ENCODE results near the gene CCDC181.
"Not testable (repeated sequence)": the region's sequence is repeated elsewhere in the genome, so short reads cannot be mapped to it uniquely, and the experiment has no call there.

Gene CCDC181

DNA sequence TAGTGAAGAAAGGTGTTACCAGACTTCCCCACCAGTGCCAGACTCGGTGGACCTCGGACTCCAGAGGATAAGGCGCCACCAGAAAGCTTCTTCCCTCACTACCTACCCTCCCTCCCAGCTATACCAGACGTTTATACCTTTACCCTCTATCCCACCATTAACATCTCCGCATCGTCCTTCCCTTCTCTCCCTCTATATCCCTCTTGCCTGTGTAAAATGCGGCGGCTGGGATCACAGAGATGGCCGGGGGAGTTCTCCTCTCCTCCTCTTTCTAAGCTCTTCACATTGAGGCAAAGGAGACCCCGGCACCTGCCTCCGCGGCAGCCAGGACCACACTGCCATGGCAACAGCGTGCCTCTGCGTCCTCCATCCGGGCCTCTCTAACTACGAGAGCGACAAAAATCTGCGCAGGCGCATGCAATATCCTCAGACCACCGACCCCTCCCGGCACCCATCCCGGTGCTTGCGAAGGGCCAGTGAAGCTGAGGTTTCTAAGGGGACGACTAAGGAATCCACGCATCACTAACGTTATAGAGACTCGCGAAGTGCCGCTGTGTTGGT, at the start of gene CCDC181:
TSS of gene CCDC181 (minus strand) at position 394 of the 561 bp plus-strand sequence. CDS start 2,547 bp downstream, outside the sequence.
- peak; percentile 16 to 23 for DNase-seq (ENCODE audit: low read depth in 2 of 2, low spot score in 1 of 2)

DNA sequence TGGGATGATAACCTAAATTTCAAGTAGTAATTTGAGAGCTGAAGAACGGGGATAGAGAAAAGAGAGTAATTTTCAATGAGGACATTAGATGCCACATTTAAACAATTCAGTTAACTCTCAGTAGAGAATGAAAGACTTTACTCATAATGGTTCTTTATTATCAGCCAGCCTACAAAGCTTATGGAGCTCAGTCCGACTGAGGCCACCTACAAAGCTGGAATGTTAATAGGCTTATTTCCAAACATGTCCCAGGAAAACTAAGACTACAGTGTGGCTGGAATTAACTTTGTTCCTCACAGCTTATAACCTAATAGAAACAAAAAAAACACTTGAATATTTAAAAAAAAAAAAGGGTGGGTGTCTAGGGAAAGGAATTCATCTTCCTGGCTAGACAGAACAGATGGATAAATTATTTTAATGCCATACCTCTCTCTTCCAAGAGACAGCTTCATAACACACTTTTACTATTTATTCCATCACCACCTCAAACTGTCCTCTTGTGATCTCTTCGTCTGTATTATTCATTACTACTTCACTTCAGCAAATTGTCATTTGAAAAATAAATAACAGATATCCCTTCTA, 48.6 kb upstream of the CCDC181 start:
- DNase-seq (ENCODE audit: low read depth in 2 of 2, low spot score in 1 of 2) = no peak

DNA sequence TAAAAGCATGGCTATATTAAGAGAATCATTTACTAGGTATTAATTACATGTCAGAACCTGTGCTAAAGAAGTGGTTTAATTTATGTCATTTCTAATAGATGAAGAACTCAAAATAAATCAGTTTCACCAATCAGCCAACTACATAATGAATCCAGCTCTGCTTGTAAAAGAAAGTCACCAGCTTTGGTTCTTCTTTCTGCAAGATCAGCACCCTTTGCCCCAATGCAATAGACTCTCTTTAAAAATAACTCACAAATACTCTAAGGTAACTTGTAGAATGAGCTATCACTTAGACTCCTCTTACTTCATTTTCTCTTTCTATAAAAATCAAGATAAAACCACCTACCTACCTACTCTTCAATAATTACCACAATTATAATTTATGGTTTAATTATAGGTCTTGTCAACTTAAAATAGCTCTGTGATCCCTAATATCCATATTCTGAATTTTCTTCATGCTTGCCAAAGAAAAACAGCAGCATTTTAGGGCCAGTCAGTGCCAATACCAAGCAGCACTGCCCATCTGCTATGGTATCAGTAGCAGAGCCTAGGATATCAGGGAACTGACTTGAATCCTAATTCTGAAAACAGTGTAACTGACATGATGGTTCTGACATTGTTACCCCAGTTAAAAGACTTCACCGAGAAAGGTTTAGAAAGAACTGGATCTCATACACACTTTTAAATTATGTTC, 47.2 kb upstream of the CCDC181 start:
- no peak for DNase-seq (ENCODE audit: low read depth in 2 of 2, low spot score in 1 of 2)

DNA sequence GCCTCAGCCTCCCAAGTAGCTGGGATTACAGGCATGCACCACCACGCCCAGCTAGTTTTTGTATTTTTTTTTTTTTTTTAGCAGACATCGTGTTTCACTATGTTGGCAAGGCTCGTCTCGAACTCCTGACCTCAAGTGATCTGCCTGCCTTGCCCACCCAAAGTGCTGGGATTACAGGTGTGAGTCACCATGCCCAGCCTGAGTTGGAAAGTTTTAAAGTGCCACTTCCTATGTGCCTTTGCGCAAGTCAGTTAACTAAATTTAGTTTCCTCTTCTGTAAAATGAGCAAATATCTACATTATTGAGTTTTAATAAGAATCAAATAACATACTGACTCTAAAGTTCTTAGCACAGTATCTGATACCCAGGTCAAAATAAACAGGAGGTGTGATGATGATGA, 46.1 kb upstream of the CCDC181 start:
- DNase-seq (ENCODE audit: low read depth in 2 of 2, low spot score in 1 of 2) = no peak

DNA sequence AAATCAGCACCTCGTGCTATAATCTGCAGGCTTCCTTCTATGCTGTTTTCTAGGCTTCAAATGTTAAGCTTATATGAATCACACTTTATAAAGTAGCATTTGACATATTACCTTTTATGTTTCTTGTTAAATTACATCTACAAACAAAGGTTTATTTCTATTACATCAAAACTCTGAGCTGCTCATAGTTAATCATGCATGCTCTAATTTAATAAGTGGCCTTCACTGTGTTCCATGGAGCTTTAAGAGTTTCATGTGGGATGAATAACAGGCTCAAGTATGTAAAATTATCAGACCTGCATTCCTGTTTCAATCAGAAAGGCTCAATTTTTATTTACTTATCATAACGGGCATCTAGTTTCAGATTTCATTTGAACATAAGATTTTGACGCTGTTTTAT, 45.5 kb upstream of the CCDC181 start:
- DNase-seq (ENCODE audit: low read depth in 2 of 2, low spot score in 1 of 2) = no peak

DNA sequence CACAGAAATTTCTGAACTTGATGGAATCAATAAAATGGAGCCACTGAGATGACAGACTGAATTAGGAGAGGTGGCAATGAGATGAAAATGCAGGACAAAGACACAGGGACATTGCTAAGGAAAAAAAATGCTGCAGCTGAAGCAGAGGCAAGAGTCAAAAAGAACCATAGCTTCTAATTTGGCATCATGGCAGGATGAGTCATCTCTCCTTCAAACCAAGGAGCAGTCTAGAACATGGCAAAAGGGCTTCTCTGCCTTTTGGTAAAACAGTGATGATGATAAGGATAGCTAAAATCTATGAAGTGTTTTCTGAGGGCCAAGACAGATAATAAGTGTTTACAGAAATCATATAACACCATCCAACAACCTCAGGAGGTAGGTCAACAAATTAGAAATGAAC, 41.7 kb upstream of the CCDC181 start:
- no peak for DNase-seq (ENCODE audit: low read depth in 2 of 2, low spot score in 1 of 2)

DNA sequence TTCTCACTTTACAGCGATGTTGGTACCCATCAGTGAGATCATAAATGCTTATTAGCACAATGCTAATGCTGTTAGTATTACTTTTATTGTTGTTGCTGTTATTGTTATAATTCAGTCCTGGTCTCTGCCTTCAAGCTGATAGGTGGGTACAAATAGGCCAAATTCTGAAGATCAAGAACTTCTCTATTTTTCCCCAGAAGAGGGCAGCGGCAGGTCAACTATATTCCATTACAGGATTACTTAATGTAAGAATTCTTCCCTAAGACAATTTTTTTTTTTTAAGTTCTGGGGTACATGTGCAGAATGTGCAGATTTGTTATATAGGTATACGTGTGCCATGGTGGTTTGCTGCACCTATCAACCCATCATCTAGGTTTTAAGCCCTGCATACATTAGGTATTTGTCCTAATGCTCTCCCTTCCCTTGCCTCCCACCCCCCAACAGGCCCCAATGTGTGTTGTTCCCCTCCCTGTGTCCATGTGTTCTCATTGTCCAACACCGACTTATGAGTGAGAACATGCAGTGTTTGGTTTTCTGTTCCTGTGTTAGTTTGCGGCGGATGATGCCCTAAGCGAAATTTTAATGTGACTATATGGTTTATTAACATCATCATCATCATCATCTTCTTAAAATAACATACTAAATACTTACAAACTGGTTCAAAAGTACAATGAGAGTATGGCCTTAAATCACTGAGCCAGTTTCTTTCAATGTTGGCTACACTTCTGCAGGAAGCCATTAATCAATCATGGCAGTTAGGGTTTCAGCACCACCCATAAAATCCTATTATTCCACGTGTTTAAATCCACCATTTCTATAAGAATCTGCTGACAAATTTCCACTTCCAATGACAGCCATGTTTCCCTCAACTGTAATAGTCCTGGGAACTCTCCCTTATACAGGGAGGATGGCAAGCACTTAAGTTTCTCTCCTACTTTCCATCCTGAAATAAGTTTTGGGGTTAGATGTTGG, 39.3 kb upstream of the CCDC181 start:
- no peak for DNase-seq (ENCODE audit: low read depth in 2 of 2, low spot score in 1 of 2)

DNA sequence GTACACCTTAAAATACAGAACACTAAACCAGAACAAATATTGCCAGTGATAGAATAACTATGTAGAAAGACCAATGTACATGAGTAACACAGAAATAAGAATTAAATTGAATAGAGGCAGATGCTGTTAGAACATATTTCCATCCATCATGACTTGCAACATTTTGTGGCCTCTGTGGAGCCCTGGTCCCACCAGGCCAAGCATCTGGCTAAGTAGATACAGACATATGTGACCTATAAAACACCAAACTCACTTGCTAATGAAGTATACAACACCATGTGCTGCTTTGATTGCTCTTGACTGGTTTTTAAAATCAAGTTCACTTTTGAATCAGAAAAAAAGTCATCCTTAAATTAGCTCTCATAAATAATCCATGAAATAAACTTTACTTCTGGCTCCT, 38.0 kb upstream of the CCDC181 start:
- no peak for DNase-seq (ENCODE audit: low read depth in 2 of 2, low spot score in 1 of 2)

DNA sequence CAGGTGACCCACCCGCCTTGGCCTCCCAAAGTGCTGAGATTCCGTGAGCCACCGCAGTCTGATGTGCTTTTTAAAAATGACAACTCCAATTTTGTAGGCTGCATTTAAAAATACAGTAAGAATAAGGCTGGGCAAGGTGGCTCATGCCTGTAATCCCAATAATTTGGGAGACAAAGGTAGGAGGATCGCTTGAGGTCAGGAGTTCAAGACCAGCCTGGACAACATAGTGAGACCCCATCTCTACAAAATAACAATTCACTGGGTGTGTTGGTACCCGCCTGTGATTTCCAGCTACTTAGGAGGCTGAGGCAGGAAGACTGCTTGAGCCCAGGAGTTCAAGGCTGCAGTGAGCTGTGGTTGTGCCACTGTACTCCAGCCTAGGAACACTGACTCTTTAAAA, 35.1 kb upstream of the CCDC181 start:
- DNase-seq (ENCODE audit: low read depth in 2 of 2, low spot score in 1 of 2) = no peak

DNA sequence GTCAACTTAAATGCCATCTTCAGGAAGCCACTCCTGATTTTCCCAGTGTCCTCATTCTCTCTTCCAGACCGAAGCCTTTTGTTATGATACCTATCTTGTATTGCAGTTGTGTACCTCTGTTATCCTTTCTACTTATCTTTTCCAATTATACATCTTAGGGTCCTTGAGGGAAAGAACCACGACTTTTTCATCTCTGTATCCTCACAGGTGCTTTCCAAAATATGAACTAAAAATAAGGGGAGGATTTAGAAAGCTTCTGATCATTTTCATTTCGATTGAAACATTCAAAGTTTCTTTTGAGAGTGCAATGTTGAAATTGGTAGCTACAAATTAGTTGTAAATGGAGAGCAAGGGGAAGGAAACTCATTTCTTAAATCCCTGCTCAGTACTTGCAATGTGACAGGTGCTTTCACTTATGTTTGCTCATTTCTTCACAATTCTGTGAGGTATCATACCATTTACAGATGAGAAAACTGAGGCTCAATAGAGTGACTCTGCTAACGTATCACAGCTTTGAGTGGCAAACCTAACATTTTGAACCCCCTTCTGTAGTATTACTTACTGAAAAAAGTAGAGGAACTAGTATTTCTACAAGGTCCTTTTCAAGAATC, 34.2 kb upstream of the CCDC181 start:
- no peak for DNase-seq (ENCODE audit: low read depth in 2 of 2, low spot score in 1 of 2)

DNA sequence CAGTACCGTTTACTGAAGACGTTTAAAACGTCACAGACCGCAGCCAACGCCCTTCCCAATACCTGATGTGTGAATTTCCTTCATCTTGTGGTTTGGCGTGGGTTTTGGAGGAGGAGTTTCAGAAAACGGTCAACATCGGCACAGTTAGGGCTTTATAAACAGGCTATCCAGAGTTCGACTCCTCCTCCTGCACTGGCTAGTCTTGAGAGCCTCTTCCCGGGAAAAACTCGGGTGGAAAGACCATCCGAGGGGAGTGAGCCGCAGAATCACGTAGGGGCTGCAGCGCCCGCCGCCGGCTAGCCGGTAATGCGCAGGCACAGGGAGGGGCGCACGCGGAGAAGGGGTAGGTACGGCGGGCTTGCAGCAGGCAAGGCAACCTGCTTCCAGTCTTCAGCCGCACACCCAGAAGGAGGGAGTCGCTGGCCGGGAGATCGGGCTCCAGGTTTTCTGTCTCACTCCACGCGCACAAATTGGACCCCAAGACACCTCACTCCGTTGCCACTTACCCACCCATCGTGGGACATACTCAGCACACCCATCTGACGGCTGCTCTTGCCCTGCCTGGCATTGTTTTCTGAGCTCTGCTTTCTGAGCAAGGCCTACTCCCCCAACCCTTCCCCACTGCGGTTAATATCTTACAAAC, 33.0 kb upstream of the CCDC181 start:
- DNase-seq (ENCODE audit: low read depth in 2 of 2, low spot score in 1 of 2) = no peak

DNA sequence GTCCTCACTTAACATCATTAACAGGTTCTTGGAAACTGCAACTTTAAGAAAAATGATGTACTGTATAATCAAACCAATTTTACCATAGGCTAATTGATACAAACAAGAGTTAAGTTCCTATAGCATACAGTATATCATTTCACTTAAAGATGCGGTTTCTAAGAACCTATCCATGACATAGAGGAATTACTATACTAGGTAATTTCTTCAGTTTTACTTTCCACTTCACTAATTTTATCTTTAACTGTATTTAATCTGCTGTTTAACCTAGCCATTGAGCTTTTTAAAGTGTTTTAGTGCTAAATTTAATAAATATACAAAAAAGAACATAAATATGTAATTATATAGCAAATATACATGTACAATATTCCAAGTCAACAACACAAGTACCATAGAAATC, 30.2 kb upstream of the CCDC181 start:
- DNase-seq (ENCODE audit: low read depth in 2 of 2, low spot score in 1 of 2) = no peak

DNA sequence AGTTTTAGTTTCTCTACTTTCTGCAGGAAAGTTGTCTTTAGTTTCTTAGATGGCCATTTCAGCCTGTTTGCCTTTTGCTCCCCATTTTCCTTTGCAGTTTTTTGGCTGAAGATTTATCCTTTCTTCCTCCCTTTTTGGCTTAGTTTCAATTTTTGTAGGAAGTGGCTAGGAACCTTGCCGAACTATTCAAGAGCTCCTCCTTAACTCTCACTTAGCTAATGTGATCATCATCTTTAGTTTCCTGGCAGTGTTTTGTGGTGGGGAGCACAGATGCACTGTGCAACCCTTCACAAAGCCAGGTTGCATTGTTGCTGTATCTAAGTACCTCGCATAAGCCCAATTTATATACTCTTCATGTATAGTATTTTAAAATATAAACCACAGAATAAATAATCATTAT, 28.8 kb upstream of the CCDC181 start:
- DNase-seq (ENCODE audit: low read depth in 2 of 2, low spot score in 1 of 2) = no peak

DNA sequence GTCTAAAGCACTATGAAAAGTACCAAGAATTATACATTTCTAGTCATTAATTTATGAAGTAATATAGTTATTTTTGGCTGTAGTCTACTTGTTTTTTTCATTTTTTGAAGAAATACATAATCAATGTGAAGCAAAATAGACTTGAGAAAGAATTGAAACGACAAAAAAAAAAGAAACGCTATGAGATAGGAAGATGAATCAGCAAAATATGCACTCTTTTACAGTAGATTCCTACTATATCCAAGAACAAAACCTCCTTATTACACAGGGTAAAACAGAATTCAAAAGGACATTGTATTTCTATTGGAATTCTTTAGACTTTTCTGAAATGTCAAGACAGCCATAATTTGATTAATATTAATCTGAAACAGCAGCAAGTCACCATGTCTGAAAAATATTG, 25.6 kb upstream of the CCDC181 start:
- no peak for DNase-seq (ENCODE audit: low read depth in 2 of 2, low spot score in 1 of 2)

DNA sequence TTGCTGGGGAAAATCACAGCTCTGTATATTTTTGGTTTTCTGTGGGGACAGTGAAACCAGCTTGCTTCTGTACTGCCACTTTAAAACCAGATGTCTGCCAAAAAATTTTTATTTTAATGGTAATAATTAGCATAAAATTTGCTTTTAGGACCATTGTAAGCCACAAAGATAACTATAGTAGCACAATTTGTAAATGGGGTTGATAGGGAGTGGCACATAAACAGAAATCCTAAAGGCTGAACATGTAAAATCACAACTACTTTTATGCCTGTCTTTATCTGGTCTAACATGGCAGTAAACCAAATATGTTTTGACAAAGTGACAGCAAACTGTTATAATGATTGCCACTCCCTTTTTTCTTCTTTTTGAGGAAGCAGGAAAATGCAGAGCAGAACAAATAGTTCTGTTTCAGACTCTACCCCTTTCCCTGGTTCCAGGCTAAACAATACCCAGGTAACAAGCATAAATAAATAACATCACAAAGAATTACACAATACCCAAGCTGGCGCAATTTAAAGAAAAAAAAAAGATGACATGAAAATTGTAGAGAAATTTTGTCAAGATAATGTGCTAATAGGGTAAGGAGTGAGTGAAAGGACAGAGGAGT, 24.0 kb upstream of the CCDC181 start:
- no peak for DNase-seq (ENCODE audit: low read depth in 2 of 2, low spot score in 1 of 2)

DNA sequence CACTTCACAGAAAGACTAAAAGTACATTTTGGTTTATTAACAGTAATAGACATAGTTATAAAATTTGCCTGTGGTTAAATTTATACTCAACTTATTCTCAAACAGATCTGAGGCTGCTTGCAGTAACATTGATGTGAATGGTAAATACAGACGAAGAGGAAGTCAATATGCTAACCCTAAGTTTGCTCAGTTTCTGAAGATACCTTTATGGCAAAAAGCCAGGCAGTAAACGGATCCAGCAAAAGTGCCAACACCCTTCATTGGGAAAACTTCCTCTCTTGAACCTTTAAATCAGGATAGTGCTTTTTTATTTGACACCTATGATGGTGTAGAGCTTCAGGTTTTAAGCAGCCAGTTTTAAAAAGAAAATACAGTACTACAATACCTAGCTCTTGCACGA, 16.6 kb upstream of the CCDC181 start:
- DNase-seq (ENCODE audit: low read depth in 2 of 2, low spot score in 1 of 2) = no peak

DNA sequence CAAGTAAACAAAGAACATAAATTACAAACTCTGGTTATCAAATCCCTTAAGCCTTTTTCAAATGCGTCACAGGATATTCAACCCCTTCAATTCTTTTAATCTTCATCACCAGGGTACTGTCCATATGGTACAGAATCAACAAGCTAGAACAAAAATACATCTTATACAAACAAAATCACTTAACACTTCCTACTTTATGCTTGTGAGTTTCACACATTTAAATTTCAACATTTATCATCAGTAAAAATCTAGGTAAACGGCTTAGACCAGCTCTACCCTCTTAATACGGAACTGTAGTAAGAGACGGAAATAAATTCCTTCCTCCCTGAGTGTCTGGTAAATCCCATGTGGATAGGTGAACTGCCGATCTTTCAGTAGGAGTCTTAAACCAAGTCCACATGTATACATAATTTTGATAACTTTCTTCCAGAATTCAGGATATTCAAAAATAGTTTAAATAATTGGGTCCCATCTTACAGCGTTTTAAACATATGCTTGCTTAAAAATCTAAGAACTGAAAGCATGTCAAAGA, 1.0 kb downstream of the CCDC181 start:
- DNase-seq (ENCODE audit: low read depth in 2 of 2, low spot score in 1 of 2) = no peak

DNA sequence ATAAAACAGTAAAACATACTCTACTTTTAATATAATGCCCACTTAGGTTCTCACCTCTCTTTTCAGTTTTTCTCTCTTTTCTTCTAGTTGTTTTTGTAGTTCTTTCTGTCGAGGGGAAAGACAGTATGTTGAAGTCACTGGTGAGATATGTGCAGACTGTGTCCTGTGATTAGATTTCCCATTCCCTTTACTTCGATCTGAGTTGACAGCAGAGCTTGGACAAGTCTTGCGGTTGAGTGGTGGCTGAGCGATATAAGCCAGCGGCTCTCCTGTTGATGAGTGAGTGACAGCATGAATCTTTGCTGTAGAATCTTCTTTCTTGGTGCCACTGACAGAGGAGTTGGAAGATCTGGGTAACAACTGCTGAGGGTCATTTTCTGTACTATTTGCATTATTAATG, 6.0 kb downstream of the CCDC181 start:
- DNase-seq (ENCODE audit: low read depth in 2 of 2, low spot score in 1 of 2) = no peak

DNA sequence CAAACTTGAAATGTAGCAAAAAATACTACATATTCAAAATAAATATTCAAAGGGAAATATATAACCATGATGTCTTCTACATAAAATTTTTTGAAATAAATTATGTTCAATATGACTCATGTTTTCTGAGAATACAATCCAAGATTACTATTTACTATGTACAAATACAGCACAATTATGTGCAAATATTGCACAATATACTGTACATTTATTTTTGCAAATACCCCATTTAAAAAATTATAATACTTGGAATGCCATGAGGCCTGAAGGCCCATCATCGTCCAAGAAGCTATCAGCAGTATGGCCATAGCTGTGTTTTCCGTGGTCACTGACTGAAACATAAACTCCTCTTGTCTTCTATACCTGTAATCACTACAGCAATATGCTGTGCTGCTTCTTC, 12.3 kb downstream of the CCDC181 start:
- no peak for DNase-seq (ENCODE audit: low read depth in 2 of 2, low spot score in 1 of 2)

DNA sequence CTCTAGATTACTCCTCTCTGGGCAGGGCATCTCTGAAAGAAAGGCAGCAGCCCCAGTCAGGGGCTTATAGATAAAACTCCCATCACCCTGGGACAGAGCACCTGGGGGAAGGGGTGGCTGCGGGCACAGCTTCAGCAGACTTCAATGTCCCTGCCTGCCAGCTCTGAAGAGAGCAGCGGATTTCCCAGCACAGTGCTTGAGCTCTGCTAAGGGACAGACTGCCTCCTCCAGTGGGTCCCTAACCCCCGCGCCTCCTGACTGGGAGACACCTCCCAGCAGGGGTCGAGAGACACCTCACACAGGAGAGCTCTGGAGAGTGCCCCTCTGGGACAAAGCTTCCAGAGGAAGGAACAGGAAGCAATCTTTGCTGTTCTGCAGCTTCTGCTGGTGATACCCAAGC, 18.9 kb downstream of the CCDC181 start:
- DNase-seq (ENCODE audit: low read depth in 2 of 2, low spot score in 1 of 2) = not testable (repeated sequence)
